NCI-H69 (cell line): Measurements from ENCODE around the gene AP4M1.

ENCODE experiments used
- DNase-seq: peaks from one replicate; lab custom pipeline; 2025; lab: John Stamatoyannopoulos, UW

The AP4M1 gene

GRCh38 chr7:100101016-100101862 lies at the start of gene AP4M1, which contains the start of gene MCM7:
Gene AP4M1, plus strand, starts transcription at chr7:100101643. Its CDS starts 72 bp downstream, at chr7:100101715.
Gene MCM7, minus strand, starts transcription at chr7:100101397. Its CDS starts 103 bp downstream, at chr7:100101294.
- peak; percentile 100 for DNase-seq

GRCh38 chr7:100053215-100053614 lies 48.2 kb upstream of the AP4M1 start:
- DNase-seq: peak; percentile 85

GRCh38 chr7:100057006-100057405 lies 44.4 kb upstream of the AP4M1 start:
- DNase-seq: no peak

- no peak for DNase-seq
These were observed 42.1 kb upstream of the AP4M1 start for GRCh38 chr7:100059251-100059739.

- no peak for DNase-seq
These were observed 39.8 kb upstream of the AP4M1 start for GRCh38 chr7:100061518-100062193.

- no peak for DNase-seq
These were observed 38.1 kb upstream of the AP4M1 start for GRCh38 chr7:100063376-100063775.

GRCh38 chr7:100064162-100064561 lies 37.3 kb upstream of the AP4M1 start:
- no peak for DNase-seq

- DNase-seq: no peak
These were observed 35.8 kb upstream of the AP4M1 start for GRCh38 chr7:100065452-100066186.

- DNase-seq: no peak
These were observed 34.5 kb upstream of the AP4M1 start for GRCh38 chr7:100066953-100067352.

- DNase-seq: no peak
These were observed 31.5 kb upstream of the AP4M1 start for GRCh38 chr7:100069991-100070390.

GRCh38 chr7:100071018-100071723 lies 30.3 kb upstream of the AP4M1 start:
- no peak for DNase-seq

- DNase-seq: no peak
These were observed 29.0 kb upstream of the AP4M1 start for GRCh38 chr7:100072462-100072861.

GRCh38 chr7:100074841-100075240 lies 26.6 kb upstream of the AP4M1 start:
- no peak for DNase-seq

- no peak for DNase-seq
These were observed 26.0 kb upstream of the AP4M1 start for GRCh38 chr7:100075418-100075817.

- DNase-seq: no peak
These were observed 24.2 kb upstream of the AP4M1 start for GRCh38 chr7:100077205-100077604.

- no peak for DNase-seq
These were observed 22.4 kb upstream of the AP4M1 start for GRCh38 chr7:100079024-100079560.

GRCh38 chr7:100080907-100081534 lies 20.4 kb upstream of the AP4M1 start:
- peak; percentile 56 for DNase-seq

GRCh38 chr7:100081535-100082102 lies 19.8 kb upstream of the AP4M1 start, which contains the start of gene ZNF3:
Gene ZNF3, minus strand, starts transcription at chr7:100081723. Its CDS starts 4,366 bp downstream, at chr7:100077357.
- DNase-seq: peak; percentile 99

- DNase-seq: no peak
These were observed 18.5 kb upstream of the AP4M1 start for GRCh38 chr7:100082978-100083377.

GRCh38 chr7:100085515-100085914 lies 15.9 kb upstream of the AP4M1 start:
- peak; percentile 34 for DNase-seq
